ENCODE results near the gene PYDC1. TPM values are rescaled to one million over a fixed set of nuclear protein-coding genes. Genes with fewer than 3 reads are reported as not detected.
"Not testable (repeated sequence)": the region's sequence is repeated elsewhere in the genome, so short reads cannot be mapped to it uniquely, and the experiment has no call there.

Gene PYDC1
- total RNA-seq, 1 donor from 2014 or later, result not detected

- intact Hi-C loops (cut with micrococcal nuclease), result loop anchor here (5.0 kb wide), 1 partner anchor 684 kb away; no protein-coding TSS in a partner anchor
Observed at GRCh38 chr16:31183432-31184428, 33.2 kb downstream of the PYDC1 start.

GRCh38 chr16:31182391-31182790, 34.5 kb downstream of the PYDC1 start:
- intact Hi-C loops (cut with micrococcal nuclease), result loop anchor here (1.0 to 5.0 kb wide), 2 partner anchors 20 to 685 kb away; partner anchors contain the start of gene PYCARD

- intact Hi-C loops (cut with micrococcal nuclease), result loop anchor here (5.0 kb wide), 1 partner anchor 686 kb away; no protein-coding TSS in a partner anchor
Observed at GRCh38 chr16:31181102-31181830, 35.7 kb downstream of the PYDC1 start.

- intact Hi-C loops (cut with micrococcal nuclease), result loop anchor here (1.0 to 5.0 kb wide), 11 partner anchors 38 to 687 kb away; partner anchors contain the start of genes ARMC5, FBXL19, ITGAX and KAT8
Observed at GRCh38 chr16:31179747-31180459, 37.0 kb downstream of the PYDC1 start, which contains the start of gene FUS. FUS (plus strand) TSS chr16:31180139; CDS start chr16:31180215, 76 bp downstream.

- intact Hi-C loops (cut with micrococcal nuclease), result loop anchor here (1.0 to 5.0 kb wide), 7 partner anchors 37 to 256 kb away; partner anchors contain the start of genes FBXL19, KAT8, SETD1A and STX4
Observed at GRCh38 chr16:31179219-31179746, 37.7 kb downstream of the PYDC1 start.

GRCh38 chr16:31177136-31177535, 39.8 kb downstream of the PYDC1 start:
- intact Hi-C loops (cut with micrococcal nuclease), result loop anchor here (5.0 kb wide), 1 partner anchor 180 kb away; no protein-coding TSS in a partner anchor

GRCh38 chr16:31170048-31170447, 46.9 kb downstream of the PYDC1 start:
- intact Hi-C loops (cut with micrococcal nuclease), result not testable (repeated sequence)

GRCh38 chr16:31168848-31169247, 48.1 kb downstream of the PYDC1 start:
- intact Hi-C loops (cut with micrococcal nuclease), result no loop called here

- intact Hi-C loops (cut with micrococcal nuclease), result no loop called here
Observed at GRCh38 chr16:31167315-31167714, 49.6 kb downstream of the PYDC1 start.

Other genes with a start within 250 kb of the PYDC1 start
- gene HSD3B7, start 231.9 kb downstream of the PYDC1 start, total RNA-seq, result 9.0 and 10.6 TPM in 2 replicates
- gene STX1B, start 206.5 kb downstream of the PYDC1 start, total RNA-seq, result 1.5 and 1.6 TPM in 2 replicates
- gene STX4, start 183.6 kb downstream of the PYDC1 start, total RNA-seq, result 93.7 and 102 TPM in 2 replicates
- gene ZNF668, start 142.9 kb downstream of the PYDC1 start, total RNA-seq, result 14.5 and 15.5 TPM in 2 replicates
- 31.3 and 33.0 TPM in 2 replicates for gene ZNF646, start 142.7 kb downstream of the PYDC1 start, total RNA-seq
- gene PRSS53, start 128.2 kb downstream of the PYDC1 start, total RNA-seq, result 4.1 and 5.5 TPM in 2 replicates
- gene VKORC1, start 122.3 kb downstream of the PYDC1 start, total RNA-seq, result 61.1 and 63.1 TPM in 2 replicates
- 24.6 and 25.4 TPM in 2 replicates for gene BCKDK, start 108.7 kb downstream of the PYDC1 start, total RNA-seq
- 53.5 and 55.4 TPM in 2 replicates for gene KAT8, start 99.5 kb downstream of the PYDC1 start, total RNA-seq
- not detected in 2 replicates for gene PRSS8, start 81.4 kb downstream of the PYDC1 start, total RNA-seq
- gene PRSS36, start 67.1 kb downstream of the PYDC1 start, total RNA-seq, result 1.1 and 2.1 TPM in 2 replicates
- gene FUS, start 37.0 kb downstream of the PYDC1 start, total RNA-seq, result 718 and 732 TPM in 2 replicates
- gene PYCARD, start 14.4 kb downstream of the PYDC1 start, total RNA-seq, result 96.1 and 98.3 TPM in 2 replicates
- 0.12 TPM in 1 of 2 replicates, not detected in the other for gene TRIM72, start 3.0 kb downstream of the PYDC1 start, total RNA-seq
- gene ITGAM, start 42.8 kb upstream of the PYDC1 start, total RNA-seq, result 88.2 and 91.3 TPM in 2 replicates
- 137 and 142 TPM in 2 replicates for gene ITGAX, start 138.0 kb upstream of the PYDC1 start, total RNA-seq
- 0.07 TPM in 1 of 2 replicates, not detected in the other for gene ITGAD, start 176.2 kb upstream of the PYDC1 start, total RNA-seq
- gene COX6A2, start 211.2 kb upstream of the PYDC1 start, total RNA-seq, result not detected in 2 replicates
- 0.22 and 0.24 TPM in 2 replicates for gene ZNF843, start 225.7 kb upstream of the PYDC1 start, total RNA-seq
- gene ARMC5, start 242.4 kb upstream of the PYDC1 start, total RNA-seq, result 15.2 and 16.0 TPM in 2 replicates

Measured in T-helper 1 cell treated with Interleukin-12 subunit alpha and Interleukin-12 subunit beta and Interleukin-4 antibody, amounts not matched to agents 30 ng/mL and 1 ng/mL, for 36 hours (primary cell).